ENCODE data around the gene CECR2.

- TF ChIP-seq RAD21 (conservative IDR thresholded peaks at IDR 0.05) = no peak
- TF ChIP-seq POLR2AphosphoS5 (IDR thresholded peaks at IDR 0.05) = no peak
- TF ChIP-seq SMC3 (conservative IDR thresholded peaks at IDR 0.05; ENCODE audit: poor library complexity) = no peak
These were observed 4.6 kb downstream of the CECR2 start for GRCh38 chr22:17373855-17374254.
